Myocyte (in vitro differentiated cells): ENCODE measurements around the gene MYLIP. TPM values are rescaled to one million over a fixed set of nuclear protein-coding genes. Genes with fewer than 3 reads are reported as not detected.

Source experiments
- DNase-seq: peaks from one replicate; pipeline ENCODE4 v3.0.0-alpha.2; 2012; ENCODE audit warnings: low read depth
- total RNA-seq: library from RNA; depleted of rRNA; stranded (reverse); fragments of >200 nt; gene quantifications from 2 replicates; pipeline ENCODE4 v1.2.3, GENCODE V29; 2014

Gene MYLIP
- total RNA-seq, 1 donor from 2014 or later, result 23.2 TPM

DNA sequence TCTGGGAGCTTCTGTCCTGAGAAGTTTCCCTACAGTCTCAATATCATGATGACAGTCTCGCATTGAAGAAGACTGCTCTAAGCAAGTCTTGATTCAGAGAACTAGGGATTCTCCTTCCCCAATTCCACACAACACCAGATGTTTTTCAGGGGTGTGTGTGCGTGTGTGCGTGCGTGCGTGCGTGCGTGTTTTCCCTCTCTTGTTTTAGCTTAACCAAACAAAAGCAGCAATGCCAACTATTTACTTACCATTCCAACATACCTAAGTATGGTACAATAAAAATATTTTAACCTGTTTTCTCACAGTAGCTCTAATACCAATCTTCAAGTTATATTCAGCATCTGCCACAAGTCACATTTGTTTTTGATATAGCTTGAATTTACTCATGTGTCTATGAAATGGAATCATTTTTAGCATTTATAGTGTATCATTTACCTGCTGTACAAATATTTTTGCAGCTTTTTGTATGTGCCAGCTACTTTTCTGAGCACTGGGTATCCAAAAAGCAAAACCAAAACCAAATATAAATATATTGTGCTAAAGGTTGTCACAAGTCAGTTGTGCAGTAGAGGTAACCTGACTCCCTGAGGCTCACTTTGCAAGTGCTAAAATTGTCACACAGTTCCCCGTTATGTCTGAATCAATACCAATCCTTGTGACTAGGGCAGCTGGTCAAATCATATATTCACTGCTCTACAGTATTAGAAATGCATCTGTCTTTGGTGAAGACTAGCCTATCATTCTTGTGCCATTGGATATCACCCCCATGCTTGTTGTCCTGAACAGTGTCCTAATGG is 21.7 kb upstream of the MYLIP start:
- peak; percentile 47 for DNase-seq

GRCh38 chr6:16108419-16108818 is 20.5 kb upstream of the MYLIP start:
- no peak for DNase-seq

DNA sequence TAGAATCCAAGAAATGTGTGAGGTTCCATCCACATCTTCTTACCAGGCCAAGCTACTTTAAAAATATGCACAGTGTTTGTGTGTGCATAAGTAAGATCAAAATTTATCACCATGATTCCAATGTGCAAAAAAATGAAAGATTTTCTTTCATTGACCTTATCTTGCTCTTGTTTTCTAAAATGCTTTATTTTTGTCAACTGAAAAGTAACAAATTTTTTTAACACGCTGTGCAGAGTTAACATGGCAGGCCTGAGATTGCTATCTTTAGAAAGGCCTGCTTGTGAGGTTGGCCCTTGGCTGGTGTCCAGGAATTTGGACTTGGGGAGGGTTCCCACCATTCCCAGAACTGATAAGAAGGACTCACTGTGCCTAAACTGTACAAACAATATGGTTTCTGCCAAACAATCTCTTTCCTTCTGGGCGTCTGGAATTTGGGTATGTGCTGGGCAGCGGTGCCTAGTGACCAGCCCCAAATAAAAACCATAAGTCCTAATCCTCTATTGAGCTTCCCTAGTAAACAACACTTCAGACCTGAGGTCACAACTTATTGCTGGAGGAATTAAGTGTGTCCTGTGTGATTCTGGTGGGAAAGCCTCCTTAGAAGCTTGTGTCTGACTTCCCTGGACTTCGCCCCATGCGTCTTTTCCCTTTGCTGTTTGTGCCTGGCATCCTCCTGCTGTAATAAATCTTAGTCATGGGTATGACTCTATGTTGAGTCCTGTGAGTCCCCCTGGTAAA is 19.8 kb upstream of the MYLIP start:
- DNase-seq, result peak; percentile 64

- DNase-seq, result peak; percentile 87
Measured at GRCh38 chr6:16109659-16110305, 19.1 kb upstream of the MYLIP start.

- no peak for DNase-seq
Measured at GRCh38 chr6:16118825-16119224, 10.1 kb upstream of the MYLIP start.

GRCh38 chr6:16121339-16121738 is 7.5 kb upstream of the MYLIP start:
- no peak for DNase-seq

GRCh38 chr6:16122197-16122596 is 6.7 kb upstream of the MYLIP start:
- DNase-seq, result no peak

DNA sequence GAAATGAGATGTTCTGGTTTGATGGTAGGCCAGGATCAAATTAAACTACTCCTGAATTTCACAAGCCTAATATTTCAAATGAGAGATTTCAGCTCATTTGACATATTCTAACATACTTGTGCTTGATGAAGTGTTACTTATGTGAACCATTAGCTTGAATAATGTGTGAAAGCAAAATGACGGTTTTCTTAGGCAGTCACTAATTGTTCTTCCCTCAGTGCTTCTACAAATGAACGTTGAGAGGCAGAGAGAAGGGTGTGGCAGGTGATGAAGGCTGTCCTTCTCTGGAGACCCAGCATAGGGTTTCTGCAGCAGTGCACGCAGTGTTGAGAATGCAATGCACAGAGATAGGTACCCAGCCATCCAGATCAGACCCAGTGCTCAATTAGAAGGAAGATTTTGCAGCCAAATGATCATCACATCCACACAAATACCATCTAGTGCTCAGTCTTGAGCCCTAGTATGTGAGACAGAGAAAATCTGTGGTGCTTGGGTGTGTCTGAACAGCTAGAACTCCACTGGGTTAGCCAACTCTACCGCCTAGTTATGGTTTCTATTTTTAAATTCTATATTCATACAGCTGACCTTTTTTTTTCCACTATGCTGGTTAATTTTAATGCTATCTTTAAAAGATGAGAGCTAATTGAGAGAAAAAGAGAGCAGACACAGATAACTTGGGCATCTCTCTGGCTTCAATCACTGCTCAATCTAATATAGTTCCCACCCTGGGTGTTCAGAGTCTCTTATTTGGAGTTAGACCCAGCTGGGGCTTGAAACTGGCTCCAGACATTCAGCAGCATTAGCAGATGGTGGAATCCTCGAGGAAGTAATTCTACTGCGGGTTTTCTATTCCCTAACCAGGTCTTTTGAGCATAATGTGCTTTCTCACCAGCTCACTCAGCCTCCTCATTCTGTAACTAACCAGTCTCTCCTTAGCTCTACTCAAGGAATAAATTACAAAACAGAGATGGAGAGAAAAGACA is 4.4 kb upstream of the MYLIP start:
- DNase-seq, result no peak

GRCh38 chr6:16126056-16126455 is 2.8 kb upstream of the MYLIP start:
- DNase-seq, result no peak

DNA sequence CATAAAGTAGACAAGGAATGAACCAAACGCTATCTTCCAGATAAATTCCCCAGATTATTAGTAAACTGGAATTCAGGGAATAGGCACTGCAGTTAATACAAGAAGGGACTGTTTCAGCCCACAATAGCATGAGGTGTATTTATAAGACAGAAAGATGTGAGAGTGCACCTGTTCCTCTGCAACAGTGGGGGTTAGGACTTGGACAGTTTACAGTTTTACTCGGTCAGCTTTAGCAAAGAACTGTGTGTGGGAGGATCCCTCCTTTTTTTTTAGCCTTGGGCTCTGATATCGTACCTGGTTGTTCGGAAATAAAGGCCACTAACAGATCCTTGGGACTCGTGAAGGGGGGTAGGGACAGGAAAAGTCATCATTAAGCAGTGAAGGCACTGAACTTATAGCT is 2.0 kb upstream of the MYLIP start:
- DNase-seq, result no peak

DNA sequence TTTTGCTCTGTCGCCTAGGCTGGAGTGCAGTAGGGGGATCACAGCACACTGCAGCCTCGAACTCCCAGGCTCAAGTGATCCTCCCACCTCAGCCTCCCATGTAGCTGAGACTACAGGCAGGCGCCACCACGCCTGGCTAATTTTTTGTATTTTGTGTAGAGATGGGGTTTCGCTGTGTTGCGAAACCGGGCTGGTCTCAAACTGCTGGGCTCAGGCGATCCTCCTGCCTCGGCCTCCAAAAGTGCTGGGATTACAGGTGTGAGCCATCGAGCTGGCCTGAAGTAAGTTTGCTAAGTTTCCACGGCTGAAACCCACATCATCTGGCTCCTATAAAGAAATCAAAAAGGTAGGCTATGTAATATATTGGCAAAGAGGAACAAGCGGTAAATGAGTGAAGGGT is 1.4 kb upstream of the MYLIP start:
- DNase-seq, result no peak

- no peak for DNase-seq
Measured at GRCh38 chr6:16129623-16130401, 926 bp downstream of the MYLIP start.

GRCh38 chr6:16130437-16130891 is 1.6 kb downstream of the MYLIP start:
- DNase-seq, result no peak

DNA sequence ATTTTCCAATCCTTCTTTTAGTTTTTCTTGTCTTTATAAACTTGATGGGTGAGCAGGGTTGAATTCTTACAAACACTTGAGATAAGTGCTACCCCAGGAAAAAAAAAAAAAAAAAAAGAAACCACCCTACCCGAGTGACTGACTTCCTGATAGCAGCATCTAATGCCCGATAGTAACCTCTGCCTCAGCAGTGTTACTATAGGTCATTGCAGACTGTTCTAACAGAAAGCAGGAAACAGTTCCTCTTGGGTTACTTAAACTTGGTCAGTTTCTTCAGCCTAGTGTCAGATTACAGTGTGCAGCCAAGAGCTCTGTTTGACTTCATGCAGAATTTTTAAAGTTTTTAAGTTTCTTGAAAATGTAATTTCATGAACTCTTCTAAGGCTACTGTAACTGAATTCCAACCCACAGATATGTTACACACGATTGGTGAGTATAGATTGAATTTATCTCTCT is 2.1 kb downstream of the MYLIP start:
- DNase-seq, result peak; percentile 77

- DNase-seq, result peak; percentile 47
Measured at GRCh38 chr6:16132909-16133308, 4.0 kb downstream of the MYLIP start.

- DNase-seq, result no peak
Measured at GRCh38 chr6:16134430-16134829, 5.5 kb downstream of the MYLIP start.

DNA sequence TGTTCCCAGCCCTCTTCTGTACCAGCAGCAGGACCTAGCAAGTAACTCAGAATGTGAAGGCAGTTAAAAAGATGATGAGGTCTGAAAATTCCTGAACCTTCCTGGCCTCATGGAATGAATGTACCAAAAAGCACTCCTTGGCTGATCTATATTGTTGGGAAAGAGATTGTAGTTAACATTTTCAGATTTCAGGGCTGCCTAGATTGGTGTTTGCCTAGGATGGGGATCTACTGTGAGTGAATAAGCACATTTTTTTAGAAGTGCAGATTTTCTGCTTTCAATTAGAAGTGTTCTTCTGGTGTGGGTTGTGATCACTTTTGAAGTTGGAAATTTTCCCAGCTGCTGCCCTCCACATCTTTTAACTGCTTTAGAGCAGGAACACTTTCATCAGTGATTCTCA is 6.2 kb downstream of the MYLIP start:
- no peak for DNase-seq

GRCh38 chr6:16136091-16136490 is 7.2 kb downstream of the MYLIP start:
- no peak for DNase-seq

DNA sequence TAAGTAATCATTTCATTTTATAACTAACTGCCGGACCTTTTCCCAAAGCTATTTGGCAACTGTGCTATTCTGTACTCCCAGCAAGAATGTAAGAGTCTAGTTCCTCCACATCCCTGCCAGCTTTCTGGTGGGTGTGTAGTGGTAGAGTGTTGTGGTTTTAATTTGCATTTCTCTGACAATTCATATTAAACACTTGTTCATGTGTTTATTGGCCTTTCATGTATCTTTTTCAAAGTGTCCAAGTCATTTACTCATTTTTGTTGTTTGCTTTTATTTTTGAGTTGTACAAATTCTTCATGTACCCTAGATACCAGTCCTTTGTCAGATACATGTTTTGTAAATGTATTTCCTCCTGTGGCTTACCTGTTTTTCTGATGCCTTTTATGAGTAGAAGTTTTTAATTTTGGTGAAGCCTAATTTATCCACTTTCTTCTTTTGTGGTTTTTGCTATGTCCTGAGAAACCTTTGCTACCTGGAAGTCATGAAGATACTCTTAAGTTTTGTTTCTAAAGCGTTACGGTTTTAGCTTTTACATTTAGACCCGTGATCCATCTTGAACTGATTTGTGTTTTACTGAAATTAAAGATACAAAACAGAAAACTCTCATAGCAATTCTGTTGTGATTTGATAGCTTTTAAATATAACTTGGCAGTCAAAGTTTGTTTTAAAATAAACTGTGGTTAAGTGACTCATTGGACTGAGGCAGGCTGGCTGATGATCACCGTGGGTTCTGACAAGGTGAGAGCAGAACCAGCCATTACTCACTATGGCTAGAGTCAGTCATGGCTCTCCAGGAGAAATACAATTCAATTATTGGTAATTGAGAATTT is 8.0 kb downstream of the MYLIP start:
- DNase-seq, result peak; percentile 86
